Activated T-helper 1 cell treated with anti-CD3 and anti-CD28 coated beads, Interleukin-12 subunit alpha, Interleukin-12 subunit beta, Interleukin-2, Interleukin-4 antibody, amounts not matched to agents 30 ng/mL and 10 ng/mL and 1 ng/mL, durations not matched to agents 14 hours and 24 hours and 36 hours (primary cell): ENCODE results near the gene DDR1. TPM values are rescaled to one million over a fixed set of nuclear protein-coding genes. Genes with fewer than 3 reads are reported as not detected.

ENCODE experiments used
- DNase-seq: peaks from one replicate; pipeline ENCODE4 v3.0.0; 2021; ENCODE audit warnings: low spot score
- H3K27ac Mint-ChIP-seq: one replicate; pipeline ENCODE4 v1.8.0; 2021; ENCODE audit warnings: mild to moderate bottlenecking, mixed read lengths
- H3K27me3 Mint-ChIP-seq: one replicate; pipeline ENCODE4 v1.8.0; 2022; ENCODE audit warnings: mild to moderate bottlenecking, moderate library complexity, mixed read lengths; ENCODE audit not compliant: insufficient read depth
- H3K36me3 Mint-ChIP-seq: one replicate; pipeline ENCODE4 v1.8.0; 2021; ENCODE audit warnings: low read depth, mixed read lengths
- H3K4me1 Mint-ChIP-seq: one replicate; pipeline ENCODE4 v1.8.0; 2021; ENCODE audit warnings: low read depth, mixed read lengths
- H3K4me3 Mint-ChIP-seq: one replicate; pipeline ENCODE4 v1.8.0; 2021; ENCODE audit warnings: mild to moderate bottlenecking, moderate library complexity, mixed read lengths
- H3K9me3 Mint-ChIP-seq: one replicate; pipeline ENCODE4 v1.8.0; 2021; ENCODE audit warnings: mixed read lengths
- intact Hi-C: fragments of 100-400 bp; cut with micrococcal nuclease; formaldehyde crosslinking; loops from one replicate; pipeline ENCODE4 v1.15.1; 2024
- total RNA-seq: library from RNA; stranded (reverse); gene quantifications from 2 replicates; pipeline ENCODE4 v1.2.3, GENCODE V29; 2022

DDR1 gene
- total RNA-seq, 1 donor from 2014 or later, result 21.4 TPM

GRCh38 chr6:30947231-30947630 lies 62.9 kb downstream of the DDR1 start:
- Mint-ChIP-seq H3K27ac (no peak overlapping the region), H3K4me3 (no peak overlapping the region), H3K27me3 (peaks cover 46% of the 10 kb centered on the region), H3K9me3 (no peaks in the 10 kb centered on the region), H3K36me3 (no peaks in the 10 kb centered on the region), H3K4me1 (no peaks in the 10 kb centered on the region)
- intact Hi-C loops, result no loop called here
- no peak for DNase-seq

GRCh38 chr6:30948811-30949210 lies 64.5 kb downstream of the DDR1 start:
- H3K4me1 Mint-ChIP-seq, result no peaks in the 10 kb centered on the region
- H3K27me3 Mint-ChIP-seq, result peaks cover 45% of the 10 kb centered on the region
- DNase-seq, result no peak
- no peak overlapping the region for H3K4me3 Mint-ChIP-seq
- no peaks in the 10 kb centered on the region for H3K9me3 Mint-ChIP-seq
- H3K27ac Mint-ChIP-seq, result no peak overlapping the region
- intact Hi-C loops, result no loop called here
- no peaks in the 10 kb centered on the region for H3K36me3 Mint-ChIP-seq

Other genes with a start within 250 kb of the DDR1 start
- 23.9 and 36.0 TPM in 2 replicates for gene C6orf136, start 237.4 kb upstream of the DDR1 start, total RNA-seq
- 52.0 and 54.2 TPM in 2 replicates for gene DHX16, start 211.5 kb upstream of the DDR1 start, total RNA-seq
- gene PPP1R18, start 197.9 kb upstream of the DDR1 start, total RNA-seq, result 203 and 213 TPM in 2 replicates
- gene NRM, start 193.5 kb upstream of the DDR1 start, total RNA-seq, result 15.5 and 15.9 TPM in 2 replicates
- 93.7 and 95.7 TPM in 2 replicates for gene MDC1, start 167.2 kb upstream of the DDR1 start, total RNA-seq
- 1,001 and 1,002 TPM in 2 replicates for gene TUBB, start 164.2 kb upstream of the DDR1 start, total RNA-seq
- 252 and 262 TPM in 2 replicates for gene FLOT1, start 141.8 kb upstream of the DDR1 start, total RNA-seq
- gene IER3, start 140.0 kb upstream of the DDR1 start, total RNA-seq, result 578 and 603 TPM in 2 replicates
- gene GTF2H4, start 23.7 kb downstream of the DDR1 start, total RNA-seq, result 65.3 and 71.3 TPM in 2 replicates
- 74.0 and 76.0 TPM in 2 replicates for gene VARS2, start 29.7 kb downstream of the DDR1 start, total RNA-seq
- not detected in 2 replicates for gene SFTA2, start 47.7 kb downstream of the DDR1 start, total RNA-seq
- not detected in 2 replicates for gene MUCL3, start 56.5 kb downstream of the DDR1 start, total RNA-seq
- gene MUC21, start 99.2 kb downstream of the DDR1 start, total RNA-seq, result not detected in 2 replicates
- gene MUC22, start 126.0 kb downstream of the DDR1 start, total RNA-seq, result not detected in 2 replicates
- not detected in 2 replicates for gene C6orf15, start 228.1 kb downstream of the DDR1 start, total RNA-seq
- gene PSORS1C1, start 230.3 kb downstream of the DDR1 start, total RNA-seq, result 0.26 TPM in 1 of 2 replicates, not detected in the other
- gene CDSN, start 235.9 kb downstream of the DDR1 start, total RNA-seq, result not detected in 2 replicates